SK-N-SH treated with all-trans-retinoic acid at 6 μM for 48 hours (cell line): ENCODE measurements around the gene KREMEN1.

Experiments used
- ESRRG ChIP-seq: fragments of 250-450 bp; sonication (Bioruptor Pico); IDR thresholded peaks from 2 replicates; pipeline ENCODE4 v1.6.1; 2021; ENCODE audit warnings: mild to moderate bottlenecking
- TCF4 ChIP-seq: fragments of 250-450 bp; sonication (Bioruptor Pico); IDR thresholded peaks from 2 replicates; pipeline ENCODE4 v1.8.0; 2021; ENCODE audit warnings: mild to moderate bottlenecking, moderate library complexity, borderline replicate concordance
- ZFP30 ChIP-seq: fragments of 450-650 bp; formaldehyde crosslinking; IDR thresholded peaks from 2 replicates; pipeline ENCODE4 v1.5.0; 2022; ENCODE audit warnings: mild to moderate bottlenecking, moderate library complexity
- TF ChIP-seq, protein P1 (sequence below): fragments of 250-450 bp; sonication (Bioruptor Pico); IDR thresholded peaks from 2 replicates; pipeline ENCODE4 v1.8.0; 2020; ENCODE audit warnings: mild to moderate bottlenecking, moderate library complexity, borderline replicate concordance
- TF ChIP-seq, protein P2 (sequence below): fragments of 250-450 bp; sonication (Bioruptor Pico); IDR thresholded peaks from 2 replicates; pipeline ENCODE4 v1.5.1; 2020; ENCODE audit warnings: low read depth, mild to moderate bottlenecking, moderate library complexity

DNA sequence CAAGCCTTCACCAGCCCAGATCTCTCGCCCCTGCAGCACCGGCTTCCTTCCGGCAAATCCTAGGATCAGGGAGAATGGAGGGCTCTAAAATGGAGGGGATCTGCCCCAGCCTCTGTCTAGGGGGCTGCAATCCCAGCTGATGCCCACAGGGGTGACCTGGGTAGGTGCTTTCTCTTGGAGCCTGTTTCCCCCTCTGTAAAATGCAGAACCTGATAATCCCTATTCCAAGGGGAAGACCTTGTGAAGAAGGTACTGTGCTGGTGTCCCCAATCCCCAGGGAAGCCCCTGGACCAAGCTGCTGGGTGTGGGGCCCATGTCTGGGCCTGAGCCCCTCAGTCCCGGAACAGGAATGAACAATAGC, 135.6 kb downstream of the KREMEN1 start:
- TF ChIP-seq, protein P1, sequence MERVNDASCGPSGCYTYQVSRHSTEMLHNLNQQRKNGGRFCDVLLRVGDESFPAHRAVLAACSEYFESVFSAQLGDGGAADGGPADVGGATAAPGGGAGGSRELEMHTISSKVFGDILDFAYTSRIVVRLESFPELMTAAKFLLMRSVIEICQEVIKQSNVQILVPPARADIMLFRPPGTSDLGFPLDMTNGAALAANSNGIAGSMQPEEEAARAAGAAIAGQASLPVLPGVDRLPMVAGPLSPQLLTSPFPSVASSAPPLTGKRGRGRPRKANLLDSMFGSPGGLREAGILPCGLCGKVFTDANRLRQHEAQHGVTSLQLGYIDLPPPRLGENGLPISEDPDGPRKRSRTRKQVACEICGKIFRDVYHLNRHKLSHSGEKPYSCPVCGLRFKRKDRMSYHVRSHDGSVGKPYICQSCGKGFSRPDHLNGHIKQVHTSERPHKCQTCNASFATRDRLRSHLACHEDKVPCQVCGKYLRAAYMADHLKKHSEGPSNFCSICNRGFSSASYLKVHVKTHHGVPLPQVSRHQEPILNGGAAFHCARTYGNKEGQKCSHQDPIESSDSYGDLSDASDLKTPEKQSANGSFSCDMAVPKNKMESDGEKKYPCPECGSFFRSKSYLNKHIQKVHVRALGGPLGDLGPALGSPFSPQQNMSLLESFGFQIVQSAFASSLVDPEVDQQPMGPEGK (CRISPR knock-in tag): no peak
- TF ChIP-seq ZFP30 (CRISPR knock-in tag): no peak
- no peak for TF ChIP-seq ESRRG (CRISPR knock-in tag)
- TF ChIP-seq, protein P2, sequence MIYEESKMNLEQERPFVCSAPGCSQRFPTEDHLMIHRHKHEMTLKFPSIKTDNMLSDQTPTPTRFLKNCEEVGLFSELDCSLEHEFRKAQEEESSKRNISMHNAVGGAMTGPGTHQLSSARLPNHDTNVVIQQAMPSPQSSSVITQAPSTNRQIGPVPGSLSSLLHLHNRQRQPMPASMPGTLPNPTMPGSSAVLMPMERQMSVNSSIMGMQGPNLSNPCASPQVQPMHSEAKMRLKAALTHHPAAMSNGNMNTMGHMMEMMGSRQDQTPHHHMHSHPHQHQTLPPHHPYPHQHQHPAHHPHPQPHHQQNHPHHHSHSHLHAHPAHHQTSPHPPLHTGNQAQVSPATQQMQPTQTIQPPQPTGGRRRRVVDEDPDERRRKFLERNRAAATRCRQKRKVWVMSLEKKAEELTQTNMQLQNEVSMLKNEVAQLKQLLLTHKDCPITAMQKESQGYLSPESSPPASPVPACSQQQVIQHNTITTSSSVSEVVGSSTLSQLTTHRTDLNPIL (CRISPR knock-in tag): no peak
- TF ChIP-seq TCF4 (CRISPR knock-in tag): no peak
